GM12864 (cell line): ENCODE data around the gene PCDH9.

Experiments used
- DNase-seq: peaks from one replicate; pipeline ENCODE4 v3.0.0-alpha.2; 2011; ENCODE audit warnings: low read depth
- H3K4me3 ChIP-seq: 2 replicates; pipeline ENCODE4 v1.5.1; 2011; ENCODE audit warnings: mild to moderate bottlenecking, low read depth, low read length, control low read depth
- TF ChIP-seq, protein P1 (sequence below): IDR thresholded peaks from 2 replicates; pipeline ENCODE4 v1.5.1; 2011; ENCODE audit warnings: low read depth, mild to moderate bottlenecking, moderate library complexity, low read length, control low read depth, inconsistent platforms; ENCODE audit errors: missing control alignments

The PCDH9 gene

DNA sequence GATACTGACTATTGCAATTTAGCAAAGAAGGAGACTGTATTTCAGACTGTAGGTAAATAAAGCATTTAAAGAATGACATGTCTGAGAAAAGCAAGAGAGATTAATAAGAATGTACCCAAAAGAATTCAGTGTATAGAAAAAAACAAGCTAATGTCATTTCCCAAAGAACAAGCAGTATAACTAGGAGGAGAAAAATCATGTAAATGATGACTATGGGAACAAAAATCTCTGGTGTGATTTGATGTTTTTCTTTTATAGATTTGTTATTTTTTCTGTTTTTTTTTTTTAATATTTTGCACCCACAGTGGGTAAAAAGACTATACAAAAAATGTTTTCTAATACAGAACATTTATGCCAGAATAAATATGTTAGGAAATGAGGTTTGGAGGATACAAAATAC lies 801.0 kb downstream of the PCDH9 start:
- TF ChIP-seq, protein P1, sequence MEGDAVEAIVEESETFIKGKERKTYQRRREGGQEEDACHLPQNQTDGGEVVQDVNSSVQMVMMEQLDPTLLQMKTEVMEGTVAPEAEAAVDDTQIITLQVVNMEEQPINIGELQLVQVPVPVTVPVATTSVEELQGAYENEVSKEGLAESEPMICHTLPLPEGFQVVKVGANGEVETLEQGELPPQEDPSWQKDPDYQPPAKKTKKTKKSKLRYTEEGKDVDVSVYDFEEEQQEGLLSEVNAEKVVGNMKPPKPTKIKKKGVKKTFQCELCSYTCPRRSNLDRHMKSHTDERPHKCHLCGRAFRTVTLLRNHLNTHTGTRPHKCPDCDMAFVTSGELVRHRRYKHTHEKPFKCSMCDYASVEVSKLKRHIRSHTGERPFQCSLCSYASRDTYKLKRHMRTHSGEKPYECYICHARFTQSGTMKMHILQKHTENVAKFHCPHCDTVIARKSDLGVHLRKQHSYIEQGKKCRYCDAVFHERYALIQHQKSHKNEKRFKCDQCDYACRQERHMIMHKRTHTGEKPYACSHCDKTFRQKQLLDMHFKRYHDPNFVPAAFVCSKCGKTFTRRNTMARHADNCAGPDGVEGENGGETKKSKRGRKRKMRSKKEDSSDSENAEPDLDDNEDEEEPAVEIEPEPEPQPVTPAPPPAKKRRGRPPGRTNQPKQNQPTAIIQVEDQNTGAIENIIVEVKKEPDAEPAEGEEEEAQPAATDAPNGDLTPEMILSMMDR, result no peak

DNA sequence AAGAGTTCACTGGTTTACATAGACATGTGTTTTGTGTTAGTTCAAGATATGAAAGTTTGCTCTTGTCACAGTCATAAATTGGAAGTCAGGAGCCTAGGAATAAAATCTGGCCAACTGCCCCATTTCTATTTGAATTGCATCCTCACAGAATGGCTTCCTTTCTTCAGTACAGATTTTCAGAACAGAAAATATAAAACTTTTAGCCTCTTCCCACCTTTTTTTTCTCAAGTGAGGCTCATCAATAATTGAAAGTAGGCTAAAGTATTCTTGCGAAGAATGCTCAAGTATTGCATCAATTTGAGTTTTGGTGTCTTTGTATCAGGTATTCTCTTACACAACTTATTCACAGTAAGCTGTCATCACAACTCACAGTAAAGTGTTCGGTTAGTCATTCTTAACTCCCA lies 802.7 kb downstream of the PCDH9 start:
- TF ChIP-seq, protein P1, result no peak
- no peak for DNase-seq
- no peak overlapping the region for H3K4me3 ChIP-seq

More for the DNA sequence above, 801.0 kb downstream of the PCDH9 start:
- no peak for DNase-seq
- H3K4me3 ChIP-seq, result no peak overlapping the region

DNA sequence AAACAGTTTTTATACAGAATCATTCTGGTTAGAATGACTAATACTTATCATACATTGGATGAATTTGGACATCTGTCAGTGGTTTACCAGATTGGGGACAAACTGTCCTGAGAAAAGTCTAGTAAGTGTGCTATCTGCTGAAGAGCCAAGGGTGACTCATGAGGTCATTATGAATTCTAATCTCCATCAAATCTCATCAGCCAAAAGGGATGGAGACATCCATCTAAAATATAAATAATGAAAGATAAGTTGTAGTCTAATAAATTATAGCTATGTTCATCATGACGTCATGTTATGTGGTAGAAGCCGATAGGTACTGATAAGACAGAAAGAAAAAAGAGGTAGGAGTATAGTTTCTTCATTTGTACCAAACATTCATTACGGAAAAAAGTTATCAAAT lies 804.4 kb downstream of the PCDH9 start:
- TF ChIP-seq, protein P1, result no peak
- no peak overlapping the region for H3K4me3 ChIP-seq
- DNase-seq, result no peak

DNA sequence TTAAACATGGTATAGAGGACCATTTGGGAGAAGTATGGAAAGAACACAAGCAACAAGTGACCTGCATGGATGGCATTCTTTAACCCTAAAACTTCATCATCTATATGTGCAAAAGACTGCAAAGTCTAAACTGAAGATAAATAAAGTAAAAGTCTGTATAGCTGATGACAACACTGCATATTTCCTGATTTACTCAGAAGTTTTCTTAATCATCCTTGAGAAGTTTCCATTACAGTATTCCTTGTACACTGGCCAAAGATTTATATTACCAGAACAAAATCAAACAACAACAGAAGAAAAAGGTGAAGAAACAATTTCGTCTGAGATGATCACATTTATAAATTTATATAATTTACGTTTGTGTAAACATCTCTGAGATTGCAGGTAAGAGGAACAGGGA lies 805.7 kb downstream of the PCDH9 start:
- TF ChIP-seq, protein P1, result no peak
- no peak overlapping the region for H3K4me3 ChIP-seq
- no peak for DNase-seq

DNA sequence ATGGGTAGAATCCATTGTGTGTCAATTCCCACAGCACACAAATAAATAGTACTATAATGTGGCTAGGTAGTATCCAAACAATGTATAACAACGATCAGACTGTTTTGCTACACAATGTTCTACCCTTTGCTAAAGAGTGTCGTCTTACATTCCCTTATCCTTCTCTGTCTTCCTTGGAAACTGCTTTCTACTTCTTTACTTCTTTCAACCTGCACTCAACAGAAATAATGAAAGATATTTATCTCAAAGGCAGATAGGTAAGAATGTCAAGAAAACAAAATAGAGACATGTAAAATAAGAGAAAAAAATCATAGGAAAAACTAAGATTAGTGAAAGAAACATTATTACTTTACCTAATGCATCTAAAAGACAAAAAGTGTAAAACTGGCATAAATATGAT lies 814.7 kb downstream of the PCDH9 start:
- TF ChIP-seq, protein P1, result no peak
- H3K4me3 ChIP-seq, result no peak overlapping the region
- no peak for DNase-seq

DNA sequence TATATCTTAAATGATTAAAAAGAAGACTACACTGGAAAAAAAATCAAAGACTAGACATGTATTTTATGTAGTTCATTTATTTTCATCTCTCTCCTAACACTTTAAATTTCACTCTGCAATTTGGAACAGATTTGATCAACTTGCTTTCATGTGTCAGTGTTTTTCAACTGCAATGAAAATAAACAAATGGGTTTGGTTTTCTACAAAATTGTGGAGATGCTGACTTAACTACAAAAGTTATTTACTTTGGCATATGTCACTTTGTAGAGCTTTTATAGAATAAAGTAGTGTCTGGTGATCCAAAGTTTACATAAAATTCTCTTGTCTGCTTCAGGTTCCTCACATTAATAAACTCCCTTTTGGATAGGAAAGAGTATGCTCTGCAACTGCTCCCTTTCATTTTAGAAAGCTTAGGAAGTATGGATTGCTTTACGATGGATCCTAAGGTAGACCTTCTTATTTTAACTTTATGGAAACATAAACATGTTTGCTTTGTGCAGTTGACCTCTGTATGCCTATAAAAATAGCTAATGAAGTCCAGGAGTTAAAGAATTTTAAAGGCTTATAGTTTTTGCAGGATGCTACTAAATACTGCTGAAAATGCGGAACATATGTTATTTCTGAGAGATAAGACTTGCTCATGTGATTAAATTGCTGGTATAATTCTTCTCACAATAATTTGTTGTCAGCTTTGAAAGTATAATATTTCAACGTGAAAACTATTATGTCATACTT lies 815.9 kb downstream of the PCDH9 start:
- TF ChIP-seq, protein P1, result no peak
- no peak for DNase-seq
- no peak overlapping the region for H3K4me3 ChIP-seq

DNA sequence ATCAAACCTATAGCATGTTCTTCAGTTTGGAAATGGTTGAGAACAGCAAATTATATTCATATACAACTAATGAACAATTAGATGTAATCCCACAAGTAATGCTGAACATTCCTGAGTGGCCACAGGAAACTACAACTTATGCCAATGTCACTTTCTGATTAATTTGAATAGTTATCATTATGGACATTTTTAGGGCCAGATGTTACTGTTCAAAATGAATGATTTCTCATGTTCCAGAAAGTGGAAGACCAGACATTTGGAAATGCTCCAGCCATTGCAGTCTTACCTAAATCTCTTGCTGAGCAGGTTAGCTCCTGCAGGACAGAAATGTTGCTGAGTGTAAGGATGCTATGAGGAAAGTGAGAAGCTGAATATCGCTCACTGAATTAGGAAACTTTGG lies 819.8 kb downstream of the PCDH9 start:
- H3K4me3 ChIP-seq, result no peak overlapping the region

More for the DNA sequence above, 819.8 kb downstream of the PCDH9 start:
- TF ChIP-seq, protein P1, result no peak
- no peak for DNase-seq
